GM23248 (cell line): ENCODE results near the gene TRAF6. TPM values are rescaled to one million over a fixed set of nuclear protein-coding genes. Genes with fewer than 3 reads are reported as not detected.

Experiments used
- DNase-seq: peaks from one replicate; pipeline ENCODE4 v3.0.0-alpha.2; 2015
- H2AFZ ChIP-seq: fragments of 200-600 bp; sonication (generic); 2 replicates; pipeline ENCODE4 v1.6.1; 2016; ENCODE audit warnings: antibody characterized with exemption
- H3F3A ChIP-seq: fragments of 200-600 bp; sonication (generic); 2 replicates; pipeline ENCODE4 v1.6.1; 2016; ENCODE audit warnings: mild to moderate bottlenecking, antibody characterized with exemption, mixed run types; ENCODE audit not compliant: insufficient read depth
- H3K27ac ChIP-seq: fragments of 200-600 bp; sonication (generic); 2 replicates; pipeline ENCODE4 v1.5.1; 2016; ENCODE audit warnings: mild to moderate bottlenecking
- H3K27me3 ChIP-seq: fragments of 200-600 bp; sonication (generic); replicated peaks from 2 replicates; pipeline ENCODE4 v1.6.1; 2016; ENCODE audit warnings: mild to moderate bottlenecking; ENCODE audit not compliant: insufficient read depth
- H3K36me3 ChIP-seq: fragments of 200-600 bp; sonication (generic); 2 replicates; pipeline ENCODE4 v1.6.1; 2016; ENCODE audit warnings: low read depth, mild to moderate bottlenecking
- H3K4me1 ChIP-seq: fragments of 200-600 bp; sonication (generic); 2 replicates; pipeline ENCODE4 v1.6.1; 2016; ENCODE audit warnings: mild to moderate bottlenecking; ENCODE audit not compliant: insufficient read depth
- H3K4me2 ChIP-seq: fragments of 200-600 bp; sonication (generic); one replicate; pipeline ENCODE4 v1.6.1; 2016; ENCODE audit warnings: mild to moderate bottlenecking; ENCODE audit not compliant: unreplicated experiment
- H3K4me3 ChIP-seq: fragments of 200-600 bp; sonication (generic); 2 replicates; pipeline ENCODE4 v1.5.1; 2016; ENCODE audit warnings: mild to moderate bottlenecking
- H3K79me2 ChIP-seq: fragments of 200-600 bp; sonication (generic); 2 replicates; pipeline ENCODE4 v1.6.1; 2016; ENCODE audit warnings: mild to moderate bottlenecking; ENCODE audit not compliant: insufficient read depth
- H3K9ac ChIP-seq: fragments of 200-600 bp; sonication (generic); 2 replicates; pipeline ENCODE4 v1.6.1; 2016; ENCODE audit warnings: mild to moderate bottlenecking
- H3K9me2 ChIP-seq: fragments of 200-600 bp; sonication (generic); 2 replicates; pipeline ENCODE4 v1.6.1; 2016; ENCODE audit warnings: mixed run types, mild to moderate bottlenecking, moderate library complexity; ENCODE audit not compliant: insufficient read depth
- H3K9me3 ChIP-seq: fragments of 200-600 bp; sonication (generic); one replicate; pipeline ENCODE4 v1.6.1; 2017; ENCODE audit warnings: low read depth
- H4K20me1 ChIP-seq: fragments of 200-600 bp; sonication (generic); 2 replicates; pipeline ENCODE4 v1.6.0; 2016; ENCODE audit not compliant: insufficient read depth
- EZH2 ChIP-seq: fragments of 200-600 bp; sonication (generic); IDR thresholded peaks from 2 replicates; pipeline ENCODE4 v1.6.1; 2018; ENCODE audit warnings: antibody characterized with exemption, mild to moderate bottlenecking; ENCODE audit not compliant: insufficient read depth, poor library complexity, severe bottlenecking
- EZH2phosphoT487 ChIP-seq: fragments of 200-600 bp; sonication (generic); IDR thresholded peaks from 2 replicates; pipeline ENCODE4 v1.6.1; 2018; ENCODE audit warnings: antibody characterized with exemption, moderate library complexity, mild to moderate bottlenecking, low read depth; ENCODE audit not compliant: insufficient read depth
- WGBS, 2 experiments: methylation state at CpG; one replicate each; pipeline ENCODE4 v1.1.6; 2015 to 2017; ENCODE audit warnings: low lambda C conversion rate in 2 of 2, low coverage in 1 of 2; ENCODE audit errors: missing lambda C conversion rate in 2 of 2; 5-methylcytosine and 5-hydroxymethylcytosine counted together
- in situ Hi-C: fragments of 300-500 bp; cut with MboI; formaldehyde crosslinking; loops from 2 replicates; pipeline ENCODE4 v1.15.0; 2020
- polyA plus RNA-seq: library from polyadenylated mRNA; unstranded; fragments of >200 nt; fragmentation: Nextera tagmentation; extraction: Ambion mirVana; gene quantifications from 2 replicates; pipeline ENCODE4 v1.2.1, GENCODE V29; 2016
- total RNA-seq: library from RNA; depleted of rRNA; stranded (reverse); fragments of >200 nt; shearing (Covaris generic); gene quantifications from 2 replicates; pipeline ENCODE4 v1.2.3, GENCODE V29; 2014

TRAF6 gene
- total and polyA plus RNA-seq, 2 experiments from 2014 or later: 7.2 to 7.9 TPM

DNA sequence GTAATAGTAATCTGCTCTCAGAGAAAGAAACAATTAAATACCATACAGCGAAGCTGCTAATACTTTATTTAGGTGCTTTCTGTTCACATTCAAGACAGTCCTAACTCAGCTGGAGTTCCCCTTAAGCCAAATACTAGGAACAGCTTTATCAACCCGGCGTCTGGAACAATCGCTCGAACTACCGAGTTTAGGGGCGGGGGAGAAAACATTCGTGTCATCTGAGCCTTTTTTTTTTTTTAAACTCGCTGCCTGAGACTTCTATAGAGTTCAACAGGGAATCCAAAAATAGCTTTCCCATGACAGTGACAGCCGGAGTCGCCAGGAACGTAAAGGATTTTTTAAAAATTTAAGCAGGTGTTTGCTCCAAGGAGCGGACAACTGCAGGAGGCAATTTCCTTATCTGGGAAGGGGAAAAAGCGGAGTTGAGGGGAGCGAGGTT lies 852 bp downstream of the TRAF6 start:
- peak overlapping the region; percentile 86 for H3K9ac ChIP-seq
- in situ Hi-C loops: no loop called here

DNA sequence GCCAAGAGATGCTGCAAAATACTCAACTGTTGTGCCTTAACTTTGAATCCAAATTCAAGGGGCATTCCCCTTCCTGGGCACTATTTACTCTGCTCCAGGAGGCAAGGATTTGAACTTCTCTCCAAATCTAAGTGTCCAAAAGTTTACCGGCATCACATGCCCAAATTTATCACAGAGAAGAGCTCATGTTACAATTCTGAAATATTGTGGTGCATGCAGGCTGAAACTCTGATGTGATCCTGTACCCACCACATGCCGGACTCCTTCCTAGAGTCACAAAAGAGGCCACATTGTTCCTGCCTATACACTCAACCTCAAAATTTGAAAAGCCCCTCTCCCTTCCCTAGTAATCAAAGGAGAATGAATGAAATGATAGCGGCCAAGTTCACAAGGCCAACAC lies 1.3 kb downstream of the TRAF6 start:
- peak; percentile 32 for DNase-seq
- 3 to 7% methylated on average over 3 of the region's 3 CpGs for WGBS, 2 experiments
- Histone ChIP-seq H3K4me1 (peaks cover 12% of the 10 kb centered on the region), H3K9ac (peak overlapping the region; percentile 86), H3K4me2 (peak overlapping the region; percentile 100), H3K27me3 (no peaks in the 10 kb centered on the region), H2AFZ (peak overlapping the region; percentile 97), H3K9me2 (no peaks in the 10 kb centered on the region), H3K4me3 (peak overlapping the region; percentile 94), H3K9me3 (no peaks in the 10 kb centered on the region), H3K27ac (peak overlapping the region; percentile 78), H3K79me2 (peaks cover 56% of the 10 kb centered on the region), H4K20me1 (peaks cover 5% of the 10 kb centered on the region; the same call in 1 of the 2 replicates), H3K36me3 (no peaks in the 10 kb centered on the region), H3F3A (peaks cover 23% of the 10 kb centered on the region)
- TF ChIP-seq EZH2 (no peak), EZH2phosphoT487 (no peak)
- in situ Hi-C loops: no loop called here

More for the DNA sequence above, 852 bp downstream of the TRAF6 start:
- H3K36me3 ChIP-seq: no peaks in the 10 kb centered on the region
- peaks cover 51% of the 10 kb centered on the region for H3K79me2 ChIP-seq
- WGBS, 2 experiments: 0 to 1% methylated on average over 15 of the region's 15 CpGs
- H3K27me3 ChIP-seq: no peaks in the 10 kb centered on the region
- H3K4me3 ChIP-seq: peak overlapping the region; percentile 94
- DNase-seq: peak; percentile 68
- H3K9me2 ChIP-seq: no peaks in the 10 kb centered on the region
- peak overlapping the region; percentile 100 for H3K4me2 ChIP-seq
- H4K20me1 ChIP-seq: peaks cover 5% of the 10 kb centered on the region; the same call in 1 of the 2 replicates
- H3K27ac ChIP-seq: peak overlapping the region; percentile 78
- peak overlapping the region; percentile 97 for H2AFZ ChIP-seq
- peaks cover 12% of the 10 kb centered on the region for H3K4me1 ChIP-seq
- no peak for TF ChIP-seq EZH2phosphoT487
- TF ChIP-seq EZH2: no peak
- H3F3A ChIP-seq: peaks cover 23% of the 10 kb centered on the region
- H3K9me3 ChIP-seq: no peaks in the 10 kb centered on the region

DNA sequence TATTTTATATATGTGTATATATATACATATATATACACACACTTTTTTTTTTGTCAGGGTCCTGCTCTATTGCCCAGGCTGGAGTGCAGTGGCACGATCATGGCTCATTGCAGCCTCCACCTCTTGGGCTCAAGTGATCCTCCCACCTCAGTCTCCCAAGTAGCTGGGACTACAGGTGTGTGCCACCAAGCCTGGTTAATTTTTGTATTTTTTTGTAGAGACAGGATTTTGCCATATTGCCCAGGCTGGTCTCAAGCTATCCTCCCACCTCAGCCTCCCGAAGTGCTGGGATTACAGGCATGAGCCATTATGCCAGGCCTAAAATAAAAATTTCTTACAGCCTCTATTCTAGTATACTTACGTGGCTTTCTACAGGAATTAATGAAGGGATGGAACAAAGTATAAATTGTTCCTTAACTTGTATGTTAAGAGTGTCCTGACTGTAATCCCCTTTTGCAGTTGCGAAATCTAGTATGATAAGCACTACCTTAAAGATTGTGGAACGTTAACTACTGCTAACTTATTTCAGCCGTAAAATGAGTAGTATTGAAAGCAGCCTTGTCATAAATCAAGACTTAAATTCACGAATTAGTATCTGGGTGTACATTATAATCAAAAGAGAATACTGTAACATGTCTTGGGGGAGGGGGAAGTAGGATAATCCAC lies 2.1 kb downstream of the TRAF6 start:
- Histone ChIP-seq H3K4me2 (peak overlapping the region; percentile 100), H3K36me3 (no peaks in the 10 kb centered on the region), H3K9me3 (no peaks in the 10 kb centered on the region), H3K9ac (peak overlapping the region; percentile 86), H2AFZ (no peak overlapping the region), H4K20me1 (peaks cover 5% of the 10 kb centered on the region; the same call in 1 of the 2 replicates), H3K27me3 (no peaks in the 10 kb centered on the region), H3F3A (peaks cover 23% of the 10 kb centered on the region), H3K9me2 (no peaks in the 10 kb centered on the region), H3K79me2 (peaks cover 63% of the 10 kb centered on the region), H3K4me3 (peak overlapping the region; percentile 94), H3K27ac (peak overlapping the region; percentile 78; the same call in 1 of the 2 replicates), H3K4me1 (peaks cover 12% of the 10 kb centered on the region)
- no peak for TF ChIP-seq EZH2
- no peak for TF ChIP-seq EZH2phosphoT487
- in situ Hi-C loops: no loop called here
- peak; percentile 20 for DNase-seq
- 47 to 50% methylated on average over 7 of the region's 7 CpGs for WGBS, 2 experiments

DNA sequence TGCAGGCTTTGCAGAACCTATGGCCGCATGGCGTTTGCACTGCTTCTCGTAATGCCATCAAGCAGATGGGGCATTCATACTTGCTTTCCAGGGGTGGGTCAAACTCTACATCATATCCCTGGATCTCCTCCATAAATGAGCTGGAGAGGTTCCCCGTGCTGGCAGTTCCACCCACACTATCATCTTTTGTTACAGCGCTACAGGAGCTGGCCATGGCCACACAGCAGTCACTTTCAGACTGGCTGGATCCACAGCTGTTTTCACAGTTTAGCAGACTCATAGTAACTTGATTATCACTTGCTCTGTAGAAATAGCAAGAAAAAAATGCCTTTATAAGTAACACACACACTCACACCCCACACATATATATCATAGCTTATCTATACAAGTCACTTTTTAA lies 8.8 kb downstream of the TRAF6 start:
- in situ Hi-C loops: no loop called here
- Histone ChIP-seq H3K4me1 (peaks cover 21% of the 10 kb centered on the region), H3K4me2 (no peak overlapping the region), H4K20me1 (peaks cover 2% of the 10 kb centered on the region; the same call in 1 of the 2 replicates), H3K9ac (no peak overlapping the region), H3K36me3 (peaks cover 27% of the 10 kb centered on the region), H3K27me3 (no peaks in the 10 kb centered on the region), H3K27ac (peak overlapping the region; percentile 32), H3F3A (peaks cover 33% of the 10 kb centered on the region), H3K9me2 (no peaks in the 10 kb centered on the region), H3K4me3 (no peak overlapping the region), H3K79me2 (peaks cover 80% of the 10 kb centered on the region), H3K9me3 (no peaks in the 10 kb centered on the region), H2AFZ (no peak overlapping the region)
- DNase-seq: no peak
- 89 to 92% methylated on average over 5 of the region's 5 CpGs for WGBS, 2 experiments
- TF ChIP-seq EZH2: no peak
- no peak for TF ChIP-seq EZH2phosphoT487
